Ascending aorta (tissue), 2 donors: ENCODE measurements around the gene KIRREL3. TPM values are rescaled to one million over a fixed set of nuclear protein-coding genes. Genes with fewer than 3 reads are reported as not detected.
"Not testable (repeated sequence)": the region's sequence is repeated elsewhere in the genome, so short reads cannot be mapped to it uniquely, and the experiment has no call there.

Experiments used
- DNase-seq, 2 donors: peaks; one replicate each; pipeline ENCODE4 v3.0.0-alpha.2; 2019; ENCODE audit warnings: low spot score in 2 of 2
- H3K27ac ChIP-seq, 2 donors: fragments of 200-600 bp; sonication (generic); one replicate each; pipeline ENCODE4 v1.5.1; 2016 to 2017; ENCODE audit warnings: mild to moderate bottlenecking in 1 of 2
- H3K27me3 ChIP-seq: fragments of 200-600 bp; sonication (generic); one replicate; pipeline ENCODE4 v1.5.1; 2017
- H3K36me3 ChIP-seq, 2 donors: fragments of 200-600 bp; sonication (generic); one replicate each; pipeline ENCODE4 v1.5.1; 2016
- H3K4me1 ChIP-seq, 2 donors: fragments of 200-600 bp; sonication (generic); one replicate each; pipeline ENCODE4 v1.5.1; 2016 to 2017; ENCODE audit warnings: mild to moderate bottlenecking in 1 of 2
- H3K4me3 ChIP-seq, 2 donors: fragments of 200-600 bp; sonication (generic); one replicate each; pipeline ENCODE4 v1.5.1; 2016 to 2017; ENCODE audit warnings: mild to moderate bottlenecking in 1 of 2
- H3K9me3 ChIP-seq, 2 donors: fragments of 200-600 bp; sonication (generic); one replicate each; pipeline ENCODE4 v1.5.1; 2016
- CTCF ChIP-seq, 3 experiments: fragments of 200-600 bp in 2 of 3; fragments of 450-650 bp in 1 of 3; sonication (generic) in 2 of 3; IDR thresholded peaks; one replicate each; pipeline ENCODE4 v1.5.1; 2016 to 2019; ENCODE audit warnings: antibody characterized with exemption in 3 of 3, mild to moderate bottlenecking in 1 of 3, moderate library complexity in 1 of 3
- intact Hi-C: fragments of 100-400 bp; cut with DNase I; formaldehyde crosslinking; loops from one replicate; pipeline ENCODE4 v1.15.1; 2023
- total RNA-seq: library from RNA; depleted of rRNA; stranded (reverse); fragments of >200 nt; gene quantifications from one replicate; pipeline ENCODE4 v1.1.0, GENCODE V29; 2016

Gene KIRREL3
- total RNA-seq, 1 donor from 2014 or later: not detected

- no peak overlapping the region for H3K27ac ChIP-seq
- no peak for DNase-seq
Observed at GRCh38 chr11:126965331-126965730, 35.2 kb downstream of the KIRREL3 start.

GRCh38 chr11:126963603-126964363, 36.8 kb downstream of the KIRREL3 start:
- Histone ChIP-seq H3K4me1 (no peaks in the 10 kb centered on the region), H3K9me3 (no peaks in the 10 kb centered on the region), H3K36me3 (no peaks in the 10 kb centered on the region), H3K27me3 (no peaks in the 10 kb centered on the region), H3K27ac (no peak overlapping the region), H3K4me3 (no peak overlapping the region)
- intact Hi-C loops: no loop called here
- TF ChIP-seq CTCF (IDR thresholded peaks at IDR 0.05): no peak
- DNase-seq: no peak

More at GRCh38 chr11:126965331-126965730, 35.2 kb downstream of the KIRREL3 start:
- Histone ChIP-seq H3K4me3 (no peak overlapping the region), H3K36me3 (no peaks in the 10 kb centered on the region), H3K4me1 (no peaks in the 10 kb centered on the region), H3K27me3 (no peaks in the 10 kb centered on the region), H3K9me3 (no peaks in the 10 kb centered on the region)
- no peak for TF ChIP-seq CTCF (IDR thresholded peaks at IDR 0.05)
- intact Hi-C loops: no loop called here

GRCh38 chr11:126963115-126963514, 37.5 kb downstream of the KIRREL3 start:
- no peak overlapping the region for H3K4me3 ChIP-seq
- no peaks in the 10 kb centered on the region for H3K27me3 ChIP-seq
- no peak overlapping the region for H3K27ac ChIP-seq
- no peaks in the 10 kb centered on the region for H3K4me1 ChIP-seq
- intact Hi-C loops: no loop called here
- TF ChIP-seq CTCF (IDR thresholded peaks at IDR 0.05): no peak
- no peaks in the 10 kb centered on the region for H3K9me3 ChIP-seq
- no peaks in the 10 kb centered on the region for H3K36me3 ChIP-seq
- DNase-seq: no peak

GRCh38 chr11:126959700-126960099, 40.9 kb downstream of the KIRREL3 start:
- no peak overlapping the region for H3K27ac ChIP-seq
- H3K4me1 ChIP-seq: no peaks in the 10 kb centered on the region
- no peak overlapping the region for H3K4me3 ChIP-seq
- no peak for DNase-seq
- no peaks in the 10 kb centered on the region for H3K9me3 ChIP-seq
- no peaks in the 10 kb centered on the region for H3K36me3 ChIP-seq
- intact Hi-C loops: no loop called here
- TF ChIP-seq CTCF (IDR thresholded peaks at IDR 0.05): no peak
- no peaks in the 10 kb centered on the region for H3K27me3 ChIP-seq

GRCh38 chr11:126956635-126957034, 43.9 kb downstream of the KIRREL3 start:
- intact Hi-C loops: no loop called here
- no peak for DNase-seq
- H3K4me1 ChIP-seq: no peaks in the 10 kb centered on the region

GRCh38 chr11:126952533-126952932, 48.0 kb downstream of the KIRREL3 start:
- H3K9me3 ChIP-seq, H3K27ac ChIP-seq, H3K4me3 ChIP-seq, intact Hi-C loops, H3K36me3 ChIP-seq, DNase-seq, H3K4me1 ChIP-seq, H3K27me3 ChIP-seq: not testable (repeated sequence)

More at GRCh38 chr11:126956635-126957034, 43.9 kb downstream of the KIRREL3 start:
- H3K4me3 ChIP-seq: no peak overlapping the region
- H3K27me3 ChIP-seq: no peaks in the 10 kb centered on the region
- no peaks in the 10 kb centered on the region for H3K36me3 ChIP-seq
- no peak for TF ChIP-seq CTCF (IDR thresholded peaks at IDR 0.05)
- no peak overlapping the region for H3K27ac ChIP-seq
- no peaks in the 10 kb centered on the region for H3K9me3 ChIP-seq
